ENCODE measurements around the gene TNFRSF4. TPM values are rescaled to one million over a fixed set of nuclear protein-coding genes. Genes with fewer than 3 reads are reported as not detected.

The TNFRSF4 gene
- total and polyA plus RNA-seq, 2 of the 13 experiments (the other 11 are each of a cell fraction or from before 2014, with no cell fraction given), result not detected

DNA sequence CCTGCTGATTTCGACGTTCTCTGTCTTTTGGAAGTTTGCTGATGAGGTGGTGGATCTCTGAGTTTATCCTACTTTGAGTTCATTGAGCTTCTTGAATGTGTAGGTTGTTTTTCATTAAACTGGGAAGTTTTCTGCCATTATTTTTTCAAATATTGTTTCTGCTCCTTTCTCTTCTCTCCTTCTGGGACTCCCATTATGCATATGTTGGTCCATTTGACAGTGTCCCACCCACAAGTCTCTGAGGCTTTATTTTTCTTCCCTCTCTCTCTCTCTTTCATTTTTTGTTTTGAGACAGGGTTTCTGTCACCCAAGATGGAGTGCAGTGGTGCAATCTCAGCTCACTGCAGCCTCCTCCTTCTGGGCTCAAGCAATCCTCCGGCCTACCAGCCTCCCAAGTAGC, 19.2 kb downstream of the TNFRSF4 start:
- FAIRE-seq (no peak), ATAC-seq (no peak), DNase-seq (ENCODE audit: low spot score) (no peak)
- H3K79me2 ChIP-seq (ENCODE audit: insufficient read depth, low read length), result no peaks in the 10 kb centered on the region
- intact Hi-C loops (cut with micrococcal nuclease; ENCODE audit: unreplicated experiment), result no loop called here
- TF ChIP-seq ZSCAN31 (CRISPR knock-in tag; IDR thresholded peaks at IDR 0.05; ENCODE audit: low read depth), result no peak
- no peak for TF ChIP-seq FLYWCH1 (CRISPR knock-in tag; IDR thresholded peaks at IDR 0.05)
- H3K4me2 ChIP-seq (ENCODE audit: low read depth, low read length), result no peak overlapping the region
- 2% methylated on average over 3 of the region's 3 CpGs for WGBS (ENCODE audit: low lambda C conversion rate)
- H3K9me3 ChIP-seq (ENCODE audit: low read length), result peaks cover 11% of the 10 kb centered on the region
- H3K4me1 ChIP-seq (ENCODE audit: insufficient read depth, low read length), result peaks cover 10% of the 10 kb centered on the region
- no peaks in the 10 kb centered on the region for H4K20me1 ChIP-seq (ENCODE audit: insufficient read depth, low read length)
- ChIA-PET CTCF (ENCODE audit: low intra/inter-chr PET ratio, low total read pairs) (no interaction called here), POLR2A (no interaction called here)
- H3K36me3 ChIP-seq (replicated peaks in 1 of 2; ENCODE audit: control insufficient read depth in 1 of 2, insufficient read depth in 2 of 2, low read length in 2 of 2), result no peaks in the 10 kb centered on the region
- BruUV-seq (replicated peaks), result no TSS peak
- no peak overlapping the region for H3K27ac ChIP-seq (ENCODE audit: extremely low read length, insufficient read depth, low read length)
- no peak overlapping the region for H3K4me3 ChIP-seq (replicated peaks in 1 of 3; ENCODE audit: insufficient read depth in 1 of 3, low read depth in 2 of 3, low read length in 3 of 3)
- in situ Hi-C loops (cut with HindIII; ENCODE audit: extremely low pct_ligation_motif_present, low pct_unique_long_range_greater_than_20kb), result no loop called here
- H3K9ac ChIP-seq (ENCODE audit: insufficient read depth, low read depth, low read length), result no peak overlapping the region
- H3K27me3 ChIP-seq (ENCODE audit: control insufficient read depth in 1 of 2, insufficient read depth in 2 of 2, low read length in 2 of 2), result peaks cover 12 to 19% of the 10 kb centered on the region in 2 experiments; a peak in 4 of 5 replicates
- no peak overlapping the region for H2AFZ ChIP-seq (ENCODE audit: low read length)

DNA sequence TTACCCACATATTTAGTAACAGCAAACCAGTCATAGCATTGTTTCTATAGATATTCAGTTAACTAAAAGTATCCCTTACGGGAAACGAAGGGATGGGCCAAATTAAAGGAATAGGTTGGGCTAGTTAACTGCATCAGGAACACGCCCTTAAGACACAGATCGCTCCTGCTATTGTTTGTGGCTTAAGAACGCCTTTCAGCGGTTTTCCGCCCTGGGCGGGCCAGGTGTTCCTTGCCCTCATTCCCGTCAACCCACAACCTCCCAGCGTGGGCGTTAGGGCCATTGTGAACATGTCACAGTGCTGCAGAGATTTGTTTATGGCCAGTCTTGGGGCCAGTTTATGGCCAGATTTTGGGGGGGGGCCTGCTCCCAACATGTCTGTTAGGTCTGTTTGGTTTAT, 22.2 kb downstream of the TNFRSF4 start:
- intact Hi-C loops (cut with micrococcal nuclease; ENCODE audit: unreplicated experiment), result no loop called here
- ChIA-PET CTCF (ENCODE audit: low intra/inter-chr PET ratio, low total read pairs) (no interaction called here), POLR2A (no interaction called here)
- H3K4me2 ChIP-seq (ENCODE audit: low read depth, low read length), result no peak overlapping the region
- in situ Hi-C loops (cut with HindIII; ENCODE audit: extremely low pct_ligation_motif_present, low pct_unique_long_range_greater_than_20kb), result no loop called here
- H3K36me3 ChIP-seq (replicated peaks in 1 of 2; ENCODE audit: control insufficient read depth in 1 of 2, insufficient read depth in 2 of 2, low read length in 2 of 2), result no peaks in the 10 kb centered on the region
- TF ChIP-seq MEF2D (CRISPR knock-in tag; IDR thresholded peaks at IDR 0.05) (no peak), NONO (IDR thresholded peaks at IDR 0.05) (no peak), NONO (CRISPR knock-in tag; conservative IDR thresholded peaks at IDR 0.05) (no peak), MTF1 (CRISPR knock-in tag; IDR thresholded peaks at IDR 0.05) (no peak), ZBTB10 (CRISPR knock-in tag; IDR thresholded peaks at IDR 0.05; ENCODE audit: borderline replicate concordance) (no peak), ZNF841 (CRISPR knock-in tag; IDR thresholded peaks at IDR 0.05; ENCODE audit: borderline replicate concordance) (no peak), SNRNP70 (IDR thresholded peaks at IDR 0.05; ENCODE audit: low read depth, low read length) (no peak), ZBTB3 (CRISPR knock-in tag; IDR thresholded peaks at IDR 0.05; ENCODE audit: borderline replicate concordance, low read depth) (no peak), FLYWCH1 (CRISPR knock-in tag; IDR thresholded peaks at IDR 0.05) (no peak), HNRNPL (IDR thresholded peaks at IDR 0.05; ENCODE audit: low read depth, low read length) (no peak)
- TF ChIP-seq, protein P1, sequence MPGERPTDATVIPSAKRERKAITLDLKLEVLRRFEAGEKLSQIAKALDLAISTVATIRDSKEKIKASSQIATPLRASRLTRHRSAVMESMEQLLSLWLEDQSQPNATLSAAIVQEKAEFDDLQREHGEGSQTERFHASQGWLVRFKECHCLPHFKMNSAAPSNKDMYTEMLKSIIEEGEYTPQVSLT (CRISPR knock-in tag; IDR thresholded peaks at IDR 0.05; ENCODE audit: borderline replicate concordance, low read depth), result no peak
- TF ChIP-seq, protein P2, sequence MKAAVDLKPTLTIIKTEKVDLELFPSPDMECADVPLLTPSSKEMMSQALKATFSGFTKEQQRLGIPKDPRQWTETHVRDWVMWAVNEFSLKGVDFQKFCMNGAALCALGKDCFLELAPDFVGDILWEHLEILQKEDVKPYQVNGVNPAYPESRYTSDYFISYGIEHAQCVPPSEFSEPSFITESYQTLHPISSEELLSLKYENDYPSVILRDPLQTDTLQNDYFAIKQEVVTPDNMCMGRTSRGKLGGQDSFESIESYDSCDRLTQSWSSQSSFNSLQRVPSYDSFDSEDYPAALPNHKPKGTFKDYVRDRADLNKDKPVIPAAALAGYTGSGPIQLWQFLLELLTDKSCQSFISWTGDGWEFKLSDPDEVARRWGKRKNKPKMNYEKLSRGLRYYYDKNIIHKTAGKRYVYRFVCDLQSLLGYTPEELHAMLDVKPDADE (CRISPR knock-in tag; IDR thresholded peaks at IDR 0.05), result no peak
- H2AFZ ChIP-seq (ENCODE audit: low read length), result no peak overlapping the region
- H3K4me3 ChIP-seq (replicated peaks in 1 of 3; ENCODE audit: insufficient read depth in 1 of 3, low read depth in 2 of 3, low read length in 3 of 3), result no peak overlapping the region
- H3K4me1 ChIP-seq (ENCODE audit: insufficient read depth, low read length), result no peaks in the 10 kb centered on the region
- H3K9ac ChIP-seq (ENCODE audit: insufficient read depth, low read depth, low read length), result no peak overlapping the region
- FAIRE-seq, result no peak
- H3K9me3 ChIP-seq (ENCODE audit: low read length), result peaks cover 11% of the 10 kb centered on the region
- BruUV-seq (replicated peaks), result no TSS peak
- H4K20me1 ChIP-seq (ENCODE audit: insufficient read depth, low read length), result no peaks in the 10 kb centered on the region
- H3K27me3 ChIP-seq (ENCODE audit: control insufficient read depth in 1 of 2, insufficient read depth in 2 of 2, low read length in 2 of 2), result peaks cover 3 to 14% of the 10 kb centered on the region in 2 experiments; a peak in 4 of 5 replicates
- H3K27ac ChIP-seq (ENCODE audit: extremely low read length, insufficient read depth, low read length), result no peak overlapping the region
- no peak for ATAC-seq
- no peaks in the 10 kb centered on the region for H3K79me2 ChIP-seq (ENCODE audit: insufficient read depth, low read length)
- DNase-seq (ENCODE audit: low spot score), result no peak
- WGBS (ENCODE audit: low lambda C conversion rate), result 34% methylated on average over 10 of the region's 11 CpGs
